Activated T-cell treated with anti-CD3 and anti-CD28 coated beads for 4 hours (primary cell): ENCODE measurements around the gene C20orf173.

Source experiments
- DNase-seq: peaks from one replicate; pipeline ENCODE4 v3.0.0-alpha.2; 2020

C20orf173 gene

DNA sequence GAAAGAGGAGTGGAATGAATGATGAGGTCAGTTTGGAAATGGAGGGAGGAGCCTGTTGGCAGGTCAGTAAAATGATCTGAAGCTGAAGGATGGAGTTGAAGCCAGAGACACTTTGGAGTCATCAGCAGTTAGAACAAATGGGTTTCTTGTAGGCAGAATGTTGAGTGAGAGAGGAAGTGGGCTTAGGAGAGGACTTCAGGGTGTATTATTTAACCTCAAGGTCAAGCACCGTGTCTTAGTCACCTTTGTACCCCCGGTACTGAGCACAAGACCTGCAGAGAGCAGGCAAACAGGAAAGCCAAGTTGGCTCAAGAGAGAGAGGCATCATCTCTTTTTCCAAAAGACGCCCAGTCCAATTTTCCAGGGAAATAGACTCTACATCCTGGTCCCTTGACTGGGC lies 23.3 kb downstream of the C20orf173 start:
- no peak for DNase-seq

DNA sequence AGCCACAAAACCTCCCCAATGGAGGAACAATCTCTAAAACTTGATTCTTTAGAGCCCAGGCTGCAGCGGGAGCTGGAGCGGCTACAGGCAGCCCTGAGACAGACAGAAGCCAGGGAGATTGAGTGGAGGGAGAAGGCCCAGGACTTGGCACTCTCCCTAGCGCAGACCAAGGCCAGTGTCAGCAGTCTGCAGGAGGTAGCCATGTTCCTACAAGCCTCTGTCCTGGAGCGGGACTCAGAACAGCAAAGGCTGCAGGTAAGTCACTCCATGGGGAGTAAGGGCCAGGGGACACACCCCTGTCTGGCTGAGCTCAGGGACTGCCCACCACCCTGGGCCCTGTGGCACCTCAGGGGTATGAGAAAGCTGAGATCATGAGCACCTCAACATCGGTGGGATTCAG lies 24.7 kb downstream of the C20orf173 start:
- DNase-seq: no peak

DNA sequence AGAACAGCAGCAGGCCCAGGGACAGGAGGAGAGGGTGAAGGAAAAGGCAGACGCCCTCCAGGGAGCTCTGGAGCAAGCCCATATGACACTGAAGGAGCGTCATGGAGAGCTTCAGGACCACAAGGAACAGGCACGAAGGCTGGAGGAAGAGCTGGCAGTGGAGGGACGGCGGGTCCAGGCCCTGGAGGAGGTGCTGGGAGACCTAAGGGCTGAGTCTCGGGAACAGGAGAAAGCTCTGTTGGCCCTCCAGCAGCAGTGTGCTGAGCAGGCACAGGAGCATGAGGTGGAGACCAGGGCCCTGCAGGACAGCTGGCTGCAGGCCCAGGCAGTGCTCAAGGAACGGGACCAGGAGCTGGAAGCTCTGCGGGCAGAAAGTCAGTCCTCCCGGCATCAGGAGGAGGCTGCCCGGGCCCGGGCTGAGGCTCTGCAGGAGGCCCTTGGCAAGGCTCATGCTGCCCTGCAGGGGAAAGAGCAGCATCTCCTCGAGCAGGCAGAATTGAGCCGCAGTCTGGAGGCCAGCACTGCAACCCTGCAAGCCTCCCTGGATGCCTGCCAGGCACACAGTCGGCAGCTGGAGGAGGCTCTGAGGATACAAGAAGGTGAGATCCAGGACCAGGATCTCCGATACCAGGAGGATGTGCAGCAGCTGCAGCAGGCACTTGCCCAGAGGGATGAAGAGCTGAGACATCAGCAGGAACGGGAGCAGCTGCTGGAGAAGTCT lies 25.5 kb downstream of the C20orf173 start:
- no peak for DNase-seq

DNA sequence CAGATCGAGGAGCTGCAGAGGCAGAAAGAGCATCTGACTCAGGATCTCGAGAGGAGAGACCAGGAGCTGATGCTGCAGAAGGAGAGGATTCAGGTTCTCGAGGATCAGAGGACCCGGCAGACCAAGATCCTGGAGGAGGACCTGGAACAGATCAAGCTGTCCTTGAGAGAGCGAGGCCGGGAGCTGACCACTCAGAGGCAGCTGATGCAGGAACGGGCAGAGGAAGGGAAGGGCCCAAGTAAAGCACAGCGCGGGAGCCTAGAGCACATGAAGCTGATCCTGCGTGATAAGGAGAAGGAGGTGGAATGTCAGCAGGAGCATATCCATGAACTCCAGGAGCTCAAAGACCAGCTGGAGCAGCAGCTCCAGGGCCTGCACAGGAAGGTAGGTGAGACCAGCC lies 26.2 kb downstream of the C20orf173 start:
- DNase-seq: no peak

DNA sequence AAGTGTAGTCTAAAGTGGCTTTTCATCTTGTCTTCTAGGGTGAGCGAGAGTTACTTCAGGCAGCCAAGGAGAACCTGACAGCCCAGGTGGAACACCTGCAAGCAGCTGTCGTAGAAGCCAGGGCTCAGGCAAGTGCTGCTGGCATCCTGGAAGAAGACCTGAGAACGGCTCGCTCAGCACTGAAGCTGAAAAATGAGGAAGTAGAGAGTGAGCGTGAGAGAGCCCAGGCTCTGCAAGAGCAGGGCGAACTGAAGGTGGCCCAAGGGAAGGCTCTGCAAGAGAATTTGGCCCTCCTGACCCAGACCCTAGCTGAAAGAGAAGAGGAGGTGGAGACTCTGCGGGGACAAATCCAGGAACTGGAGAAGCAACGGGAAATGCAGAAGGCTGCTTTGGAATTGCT lies 27.1 kb downstream of the C20orf173 start:
- DNase-seq: no peak

DNA sequence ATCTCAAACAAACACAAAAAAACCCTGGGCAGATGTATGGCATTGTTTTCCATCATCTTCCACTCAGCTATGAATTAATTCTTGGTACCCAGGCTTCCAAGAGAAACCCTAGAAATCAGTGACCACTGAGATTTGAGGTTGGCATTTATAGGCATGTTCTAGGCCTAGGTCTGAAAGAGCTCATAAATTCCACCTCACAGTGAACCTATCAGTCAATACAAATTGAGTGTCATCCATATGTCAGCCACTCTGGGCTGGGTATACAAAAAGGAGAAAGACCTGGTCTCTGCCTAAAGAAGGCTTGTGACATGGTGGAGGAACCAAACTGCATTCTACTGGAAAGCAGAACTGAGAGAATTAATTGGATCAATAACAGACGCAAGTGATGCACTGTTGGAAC lies 30.2 kb downstream of the C20orf173 start:
- no peak for DNase-seq

DNA sequence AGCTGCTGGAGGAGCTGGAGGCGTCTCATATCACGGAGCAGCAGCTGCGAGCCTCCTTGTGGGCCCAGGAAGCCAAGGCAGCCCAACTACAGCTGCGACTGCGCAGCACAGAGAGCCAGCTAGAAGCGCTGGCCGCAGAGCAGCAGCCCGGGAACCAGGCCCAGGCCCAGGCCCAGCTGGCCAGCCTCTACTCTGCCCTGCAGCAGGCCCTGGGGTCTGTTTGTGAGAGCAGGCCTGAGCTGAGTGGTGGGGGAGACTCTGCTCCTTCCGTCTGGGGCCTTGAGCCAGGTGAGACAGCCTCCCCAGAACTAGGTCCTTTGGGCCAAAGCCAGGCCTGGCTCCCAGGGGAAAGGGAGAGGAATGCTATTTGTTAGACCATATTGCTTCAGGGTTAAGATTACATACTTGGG lies 31.7 kb downstream of the C20orf173 start:
- DNase-seq: no peak

DNA sequence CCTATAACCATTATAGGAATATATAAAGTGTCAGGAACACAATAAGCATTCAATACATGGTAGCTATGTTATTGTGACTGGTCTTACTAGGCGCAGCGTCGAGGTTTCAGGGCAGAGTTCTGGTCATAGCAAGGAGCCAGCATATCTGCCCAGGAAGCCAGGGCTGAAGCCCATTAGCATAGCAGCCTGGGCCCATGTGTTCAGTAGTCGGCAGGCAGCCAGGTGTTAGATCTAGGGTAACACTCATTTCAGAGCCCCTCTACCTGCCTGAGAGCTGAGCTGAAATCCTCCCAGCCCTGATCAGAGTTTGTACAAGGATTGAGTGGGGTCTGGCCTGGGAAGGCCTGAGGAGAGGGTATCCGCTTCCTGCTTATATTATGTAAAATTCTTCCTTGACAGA lies 32.1 kb downstream of the C20orf173 start:
- DNase-seq: no peak

DNA sequence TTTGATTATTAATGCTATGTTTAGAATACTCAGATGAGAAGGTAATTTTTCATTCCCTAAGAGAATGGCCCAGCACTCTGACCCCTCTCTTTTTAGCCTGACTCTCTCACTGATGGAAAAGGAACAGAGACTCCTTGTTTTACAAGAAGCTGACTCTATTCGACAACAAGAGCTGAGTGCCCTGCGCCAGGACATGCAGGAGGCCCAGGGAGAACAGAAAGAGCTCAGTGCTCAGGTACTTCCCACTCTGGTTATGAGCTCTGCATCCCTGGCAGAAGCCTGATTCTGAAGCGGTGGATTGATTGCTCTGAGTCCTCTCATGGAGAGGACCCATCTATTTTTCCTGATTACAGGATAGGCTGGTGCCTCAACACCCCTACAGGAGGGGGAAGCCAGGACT lies 33.0 kb downstream of the C20orf173 start:
- DNase-seq: no peak

DNA sequence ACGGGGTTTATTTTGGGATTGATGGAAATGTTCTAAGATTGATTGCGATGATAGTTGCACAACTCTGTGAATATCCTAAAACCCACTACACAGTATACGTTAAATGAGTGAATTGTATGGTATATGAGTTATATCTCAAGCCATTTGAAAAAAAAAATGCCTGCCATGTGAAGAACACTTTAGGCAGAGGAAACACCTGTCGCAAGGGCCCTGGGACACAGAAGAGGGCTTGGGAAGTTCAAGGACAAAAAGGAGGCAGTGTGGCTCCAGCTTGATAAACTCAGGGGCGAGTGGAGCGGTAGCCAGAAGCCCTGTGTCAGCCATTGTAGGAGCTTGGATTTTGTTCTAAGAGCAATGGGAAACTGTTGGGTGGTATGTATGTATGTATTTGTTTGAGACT lies 37.1 kb downstream of the C20orf173 start:
- DNase-seq: no peak

DNA sequence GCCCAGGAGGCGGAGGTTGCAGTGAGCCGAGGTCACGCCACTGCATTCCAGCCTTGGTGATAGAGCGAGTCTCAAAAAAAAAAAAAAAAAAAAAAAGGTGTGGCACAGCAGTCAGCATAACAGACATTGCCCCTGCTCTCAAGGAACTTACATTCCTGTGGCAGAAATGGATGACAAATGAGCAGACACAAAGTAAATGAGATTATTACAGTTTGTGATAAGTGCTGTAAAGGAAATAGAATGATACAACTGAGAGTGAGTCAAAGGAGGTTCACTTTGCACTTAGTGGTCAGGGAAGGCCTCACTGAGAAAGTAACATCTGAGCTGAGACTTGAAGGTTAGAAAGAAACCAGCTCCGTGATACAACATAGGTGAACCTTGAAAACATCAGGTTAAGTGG lies 37.6 kb downstream of the C20orf173 start:
- no peak for DNase-seq

DNA sequence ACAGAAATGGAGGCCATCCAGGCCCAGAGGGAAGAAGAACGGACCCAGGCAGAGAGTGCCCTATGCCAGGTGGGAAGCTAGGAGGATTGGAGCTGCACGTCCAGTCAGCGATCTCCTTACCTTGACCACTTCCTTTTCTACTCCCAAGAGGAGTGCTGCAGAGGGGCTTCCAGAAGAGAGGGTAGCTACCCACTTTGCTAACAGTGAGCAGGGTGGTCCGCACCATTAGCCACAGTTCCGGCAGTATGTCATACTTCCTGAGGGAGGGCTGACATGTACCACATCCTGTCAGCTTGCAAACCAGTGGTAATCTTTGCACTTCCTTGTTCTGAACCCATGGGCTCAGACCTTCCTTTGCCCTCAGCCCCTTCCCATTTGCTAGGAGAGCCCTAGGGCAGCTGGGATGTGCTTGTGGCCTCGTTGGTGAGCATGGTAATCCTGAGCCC lies 38.7 kb downstream of the C20orf173 start:
- peak; percentile 48 for DNase-seq

DNA sequence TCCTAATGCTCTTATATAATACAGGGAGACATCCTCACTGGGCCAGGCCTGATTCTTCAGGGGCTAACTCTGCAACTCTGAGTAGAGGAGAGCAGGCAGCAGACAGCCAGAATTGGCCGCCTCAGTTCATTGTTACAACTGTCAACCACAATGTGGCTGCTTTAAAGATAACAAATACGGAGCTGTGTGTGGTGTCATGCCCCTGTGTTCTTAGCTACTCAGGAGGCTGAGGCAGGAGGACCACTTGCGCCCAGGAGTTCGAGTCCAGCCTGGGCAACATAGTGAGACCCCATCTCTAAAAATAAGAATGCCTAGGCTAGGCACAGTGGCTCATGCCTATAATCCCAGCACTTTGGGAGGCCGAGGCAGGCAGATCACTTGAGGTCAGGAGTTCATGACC lies 39.7 kb downstream of the C20orf173 start:
- DNase-seq: no peak

DNA sequence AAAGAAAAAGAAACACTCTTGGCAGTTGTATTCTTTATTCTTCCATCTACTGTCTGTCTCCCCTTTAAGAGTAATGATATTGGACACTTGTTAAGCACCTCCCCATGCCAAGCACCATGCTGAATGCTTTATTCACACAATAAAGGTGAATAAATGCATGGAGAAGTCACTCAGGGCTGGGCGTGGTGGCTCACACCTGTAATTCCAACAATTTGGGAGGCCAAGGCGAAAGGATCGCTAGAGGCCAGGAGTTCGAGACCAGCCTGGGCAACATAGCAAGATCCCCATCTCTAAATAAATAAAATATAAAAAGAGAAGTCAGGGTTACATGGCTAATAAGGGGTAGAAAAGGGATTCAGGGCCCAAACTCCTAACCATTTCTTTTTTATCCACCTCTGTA lies 42.0 kb downstream of the C20orf173 start:
- DNase-seq: no peak

DNA sequence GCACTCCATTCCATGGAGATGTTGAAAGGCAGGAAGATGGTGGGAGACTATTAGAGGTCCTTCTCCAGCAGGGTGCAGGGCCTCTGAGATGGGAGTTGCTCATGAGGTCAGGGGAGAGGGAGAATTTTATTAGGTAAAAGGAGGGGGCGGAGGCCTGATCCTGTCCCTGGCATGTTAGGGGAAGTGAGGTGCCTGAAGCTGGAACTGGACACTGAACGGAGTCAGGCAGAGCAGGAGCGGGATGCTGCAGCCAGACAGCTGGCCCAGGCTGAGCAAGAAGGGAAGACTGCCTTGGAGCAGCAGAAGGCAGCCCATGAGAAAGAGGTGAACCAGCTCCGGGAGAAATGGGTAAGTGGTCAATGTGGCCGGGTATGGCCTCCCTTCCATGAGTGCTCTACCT lies 49.7 kb downstream of the C20orf173 start:
- DNase-seq: no peak

DNA sequence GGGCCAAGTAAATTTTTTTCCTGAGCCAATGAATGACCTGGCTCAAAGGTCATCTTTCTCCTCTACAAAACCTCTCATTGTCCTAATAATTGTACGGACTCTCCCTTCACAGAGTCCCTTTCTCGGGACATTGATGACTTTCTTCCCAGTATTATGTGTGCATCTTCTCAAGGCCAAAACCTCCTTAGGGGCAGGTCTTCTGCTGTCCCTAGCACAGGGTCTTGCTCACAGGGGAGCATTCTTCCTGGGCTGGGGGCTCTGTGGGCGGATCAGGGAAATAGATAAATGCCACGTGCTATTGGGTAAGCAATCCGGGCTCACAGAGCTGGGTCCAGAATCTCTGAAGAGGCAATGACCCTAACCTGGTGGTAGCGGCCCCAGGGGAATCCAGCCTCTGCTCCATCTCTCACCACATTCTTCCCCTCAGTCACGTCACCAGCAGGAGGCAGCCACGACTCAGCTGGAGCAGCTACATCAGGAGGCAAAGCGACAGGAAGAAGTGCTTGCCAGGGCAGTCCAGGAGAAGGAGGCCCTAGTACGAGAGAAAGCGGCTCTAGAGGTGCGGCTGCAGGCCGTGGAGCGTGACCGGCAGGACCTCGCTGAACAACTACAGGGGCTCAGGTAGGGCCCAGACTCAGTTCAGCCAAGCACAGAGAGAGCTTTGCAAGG lies 50.5 kb downstream of the C20orf173 start:
- no peak for DNase-seq
